H1 (cell line): ENCODE results near the gene SH3PXD2B. TPM values are rescaled to one million over a fixed set of nuclear protein-coding genes. Genes with fewer than 3 reads are reported as not detected.

Experiments used
- BACH1 ChIP-seq: IDR thresholded peaks from 2 replicates; pipeline ENCODE4 v1.6.1; 2012; ENCODE audit warnings: low read length, improper control_type of control experiment
- BRCA1 ChIP-seq: IDR thresholded peaks from 2 replicates; pipeline ENCODE4 v1.6.1; 2012; ENCODE audit warnings: low read depth, low read length, improper control_type of control experiment
- CHD7 ChIP-seq: fragments of 300-600 bp; sonication (generic); IDR thresholded peaks from 2 replicates; pipeline ENCODE4 v1.7.1; 2012; ENCODE audit warnings: low read length, moderate library complexity, mild to moderate bottlenecking, inconsistent platforms; ENCODE audit not compliant: insufficient replicate concordance
- CREB1 ChIP-seq: IDR thresholded peaks from 2 replicates; pipeline ENCODE4 v1.6.1; 2012; ENCODE audit warnings: inconsistent platforms
- FOSL1 ChIP-seq: IDR thresholded peaks from 2 replicates; pipeline ENCODE4 v1.6.1; 2011; ENCODE audit warnings: mild to moderate bottlenecking, low read depth, low read length, moderate library complexity; ENCODE audit not compliant: insufficient read depth
- GABPA ChIP-seq: IDR thresholded peaks from 2 replicates; pipeline ENCODE4 v1.6.1; 2011; ENCODE audit warnings: mild to moderate bottlenecking, low read length, moderate library complexity, borderline replicate concordance; ENCODE audit not compliant: insufficient read depth
- MAX ChIP-seq: IDR thresholded peaks from 2 replicates; pipeline ENCODE4 v1.6.1; 2012; ENCODE audit warnings: inconsistent platforms
- RAD21 ChIP-seq, 2 experiments: IDR thresholded peaks in 1 of 2; conservative IDR thresholded peaks in 1 of 2; 2 replicates each; pipeline ENCODE4 v1.6.1; 2011; ENCODE audit warnings: low read depth in 2 of 2, low read length in 2 of 2, improper control_type of control experiment in 1 of 2, inconsistent platforms in 1 of 2, mild to moderate bottlenecking in 1 of 2, moderate library complexity in 1 of 2
- RXRA ChIP-seq: IDR thresholded peaks from 2 replicates; pipeline ENCODE4 v1.6.1; 2011; ENCODE audit warnings: low read depth, mild to moderate bottlenecking, low read length, moderate library complexity; ENCODE audit not compliant: insufficient read depth
- SAP30 ChIP-seq: fragments of 300-600 bp; sonication (generic); IDR thresholded peaks from 2 replicates; pipeline ENCODE4 v1.7.1; 2012; ENCODE audit warnings: low read length, moderate library complexity, mild to moderate bottlenecking, inconsistent platforms; ENCODE audit not compliant: insufficient read depth, insufficient replicate concordance
- SP4 ChIP-seq: IDR thresholded peaks from 2 replicates; pipeline ENCODE4 v1.6.1; 2012; ENCODE audit warnings: low read length, inconsistent platforms
- TAF7 ChIP-seq: optimal IDR thresholded peaks from 2 replicates; pipeline ENCODE3; 2011; ENCODE audit warnings: low read depth, mild to moderate bottlenecking, inconsistent platforms, low read length, moderate library complexity, borderline replicate concordance
- polyA plus RNA-seq, 7 experiments: library from polyadenylated mRNA; depleted of rRNA in 3 of 7; stranded (reverse) in 5 of 7; unstranded in 2 of 7; fragments of >200 nt in 5 of 7; fragments of 200-250 nt in 2 of 7; gene quantifications; 1 replicate in 5 of 7; 2 replicates in 1 of 7; 4 replicates in 1 of 7; pipeline versions ENCODE4 v1.2.1 to v1.2.3, GENCODE V29; 2011 to 2013; ENCODE audit warnings: missing spikeins in 2 of 7, mixed read lengths in 2 of 7
- total RNA-seq: library from RNA; stranded (reverse); fragmentation: NEBNext Ultra II Directional; extraction: Animal tissue kit (Norgen Biotek cat#: 25700); gene quantifications from 2 replicates; pipeline ENCODE4 v1.2.1, GENCODE V29; 2021

SH3PXD2B gene
- total and polyA plus RNA-seq, 2 of the 8 experiments (the other 6 are each of a cell fraction or from before 2014, with no cell fraction given): 32.9 to 72.9 TPM

GRCh38 chr5:172362755-172363154, 91.6 kb downstream of the SH3PXD2B start (continued):
- TF ChIP-seq CHD7 (no peak), SP4 (no peak), CREB1 (no peak), RAD21 (IDR thresholded peaks at IDR 0.05 in 1 of 2, conservative IDR thresholded peaks at IDR 0.05 in 1 of 2; ENCODE audit: low read depth in 2 of 2, low read length in 2 of 2) (no peak), BACH1 (no peak), BRCA1 (no peak), TAF7 (no peak), SAP30 (no peak), MAX (no peak), GABPA (no peak), RXRA (no peak), FOSL1 (no peak)
- TF ChIP-seq, all 59 proteins: peak for 0
